H1 (cell line): ENCODE measurements around the gene ATP1A1. TPM values are rescaled to one million over a fixed set of nuclear protein-coding genes. Genes with fewer than 3 reads are reported as not detected.

Source experiments
- CTCF ChIA-PET: fragments of 300-600 bp; sonication (Branson Sonifier 250); formaldehyde crosslinking; loops from one replicate; lab custom pipeline; 2021; ENCODE audit not compliant: partially characterized antibody; lab: Charles Lee
- POLR2A ChIA-PET: fragments of 300-600 bp; sonication (Branson Sonifier 250); formaldehyde crosslinking; loops from one replicate; lab custom pipeline; 2021; ENCODE audit warnings: inconsistent platforms; ENCODE audit not compliant: partially characterized antibody; lab: Charles Lee
- DNase-seq, 2 experiments: peaks; one replicate each; pipeline versions ENCODE4 v3.0.0 to v3.0.0-alpha.2; 2010 to 2022; ENCODE audit warnings: low spot score in 2 of 2, low read depth in 1 of 2, mixed read lengths in 1 of 2
- FAIRE-seq: peaks from 2 replicates; lab custom pipeline; 2011; peaks lifted over from hg19 to GRCh38; lab: Jason Lieb, UNC
- H2AFZ ChIP-seq: 2 replicates; pipeline ENCODE4 v1.8.1; 2012; ENCODE audit warnings: low read length, inconsistent platforms
- H2AK5ac ChIP-seq: 2 replicates; pipeline ENCODE4 v1.6.1; 2013; ENCODE audit warnings: low read depth, low read length
- H2BK120ac ChIP-seq: replicated peaks from 2 replicates; pipeline ENCODE3; 2013; ENCODE audit warnings: low read depth, low read length, inconsistent platforms
- H2BK12ac ChIP-seq: 2 replicates; pipeline ENCODE4 v1.6.1; 2013; ENCODE audit warnings: low read depth, low read length
- H2BK15ac ChIP-seq: 2 replicates; pipeline ENCODE4 v1.6.1; 2013; ENCODE audit warnings: low read length
- H2BK20ac ChIP-seq: 2 replicates; pipeline ENCODE4 v1.6.1; 2013; ENCODE audit warnings: low read length
- H2BK5ac ChIP-seq: 2 replicates; pipeline ENCODE4 v1.6.1; 2013; ENCODE audit warnings: low read depth, low read length
- H3K14ac ChIP-seq: 2 replicates; pipeline ENCODE4 v1.6.1; 2013; ENCODE audit warnings: inconsistent platforms; ENCODE audit not compliant: insufficient read length
- H3K18ac ChIP-seq: 2 replicates; pipeline ENCODE4 v1.6.1; 2013; ENCODE audit warnings: low read length; ENCODE audit errors: extremely low read depth
- H3K23ac ChIP-seq: 2 replicates; pipeline ENCODE4 v1.6.1; 2013; ENCODE audit warnings: inconsistent platforms; ENCODE audit not compliant: insufficient read length
- H3K23me2 ChIP-seq: 2 replicates; pipeline ENCODE4 v1.6.1; 2013; ENCODE audit warnings: low read depth, low read length
- H3K27ac ChIP-seq: 2 replicates; pipeline ENCODE4 v1.6.1; 2011; ENCODE audit warnings: low read depth, low read length, inconsistent platforms
- H3K27me3 ChIP-seq, 4 experiments: replicated peaks in 1 of 4; 1 replicate in 1 of 4; 2 replicates in 3 of 4; pipeline versions ENCODE4 v1.6.1 to v1.8.1; 2011 to 2013; ENCODE audit warnings: low read length in 3 of 4, mild to moderate bottlenecking in 3 of 4, inconsistent platforms in 2 of 4, mixed read lengths in 2 of 4, moderate library complexity in 1 of 4; ENCODE audit not compliant: control insufficient read depth in 3 of 4, insufficient read depth in 3 of 4; ENCODE audit errors: extremely low read depth in 1 of 4
- H3K36me3 ChIP-seq, 4 experiments: 2 replicates each; pipeline versions ENCODE4 v1.6.1 to v1.8.1; 2011 to 2013; ENCODE audit warnings: mild to moderate bottlenecking in 4 of 4, low read length in 3 of 4, moderate library complexity in 2 of 4, control low read depth in 1 of 4, inconsistent platforms in 1 of 4; ENCODE audit not compliant: insufficient read depth in 4 of 4, control insufficient read depth in 2 of 4
- H3K4ac ChIP-seq: replicated peaks from 2 replicates; pipeline ENCODE3; 2013; ENCODE audit warnings: low read length, low read depth, mixed read lengths, inconsistent platforms; ENCODE audit not compliant: insufficient read length
- H3K4me1 ChIP-seq, 4 experiments: replicated peaks in 1 of 4; 1 replicate in 1 of 4; 2 replicates in 3 of 4; pipeline versions ENCODE4 v1.6.1 to v1.8.1; 2011 to 2013; ENCODE audit warnings: low read length in 3 of 4, inconsistent platforms in 2 of 4, mixed read lengths in 1 of 4; ENCODE audit not compliant: insufficient read depth in 4 of 4, control insufficient read depth in 3 of 4
- H3K4me2 ChIP-seq, 2 experiments: 2 replicates each; pipeline versions ENCODE4 v1.6.1 to v1.8.1; 2011 to 2013; ENCODE audit warnings: low read depth in 2 of 2, low read length in 2 of 2, control low read depth in 1 of 2, inconsistent platforms in 1 of 2, mild to moderate bottlenecking in 1 of 2; ENCODE audit not compliant: insufficient read depth in 1 of 2
- H3K4me3 ChIP-seq, 4 experiments: fragments of 200-600, 300-600 bp in 1 of 4; sonication (generic), shearing (Covaris generic), sonication (Bioruptor Twin) in 1 of 4; 2 replicates each; pipeline versions ENCODE4 v1.5.1 to v1.8.1; 2011 to 2016; ENCODE audit warnings: low read length in 4 of 4, low read depth in 3 of 4, control low read depth in 2 of 4, inconsistent platforms in 2 of 4, mild to moderate bottlenecking in 2 of 4, mixed read lengths in 1 of 4, moderate library complexity in 1 of 4; ENCODE audit not compliant: insufficient read depth in 2 of 4; ENCODE audit errors: extremely low read depth in 1 of 4
- H3K56ac ChIP-seq: replicated peaks from 2 replicates; pipeline ENCODE3; 2013; ENCODE audit warnings: low read depth, mild to moderate bottlenecking, mixed read lengths, low read length, inconsistent platforms; ENCODE audit not compliant: insufficient read length
- H3K79me1 ChIP-seq: 2 replicates; pipeline ENCODE4 v1.6.1; 2013; ENCODE audit warnings: low read depth, low read length, control low read depth
- H3K79me2 ChIP-seq, 2 experiments: 2 replicates each; pipeline versions ENCODE4 v1.6.1 to v1.8.1; 2012 to 2013; ENCODE audit warnings: low read length in 2 of 2, mild to moderate bottlenecking in 2 of 2, inconsistent platforms in 1 of 2; ENCODE audit not compliant: insufficient read depth in 2 of 2, control insufficient read depth in 1 of 2
- H3K9ac ChIP-seq, 4 experiments: replicated peaks in 1 of 4; 1 replicate in 1 of 4; 2 replicates in 3 of 4; pipeline versions ENCODE4 v1.6.1 to v1.8.1; 2011 to 2013; ENCODE audit warnings: low read depth in 3 of 4, low read length in 3 of 4, control low read depth in 2 of 4, mild to moderate bottlenecking in 2 of 4, moderate library complexity in 2 of 4, inconsistent platforms in 1 of 4; ENCODE audit errors: extremely low read depth in 1 of 4
- H3K9me3 ChIP-seq, 2 experiments: 2 replicates each; pipeline versions ENCODE4 v1.6.1 to v1.8.1; 2012 to 2013; ENCODE audit warnings: mild to moderate bottlenecking in 2 of 2, moderate library complexity in 2 of 2, control low read depth in 1 of 2, inconsistent platforms in 1 of 2, low read depth in 1 of 2, low read length in 1 of 2, mixed read lengths in 1 of 2; ENCODE audit not compliant: insufficient read depth in 2 of 2
- H4K20me1 ChIP-seq, 2 experiments: replicated peaks in 1 of 2; 2 replicates each; pipeline versions ENCODE3 to v1.8.1; 2011 to 2013; ENCODE audit warnings: inconsistent platforms in 2 of 2, low read length in 2 of 2, mild to moderate bottlenecking in 1 of 2; ENCODE audit not compliant: insufficient read depth in 2 of 2, control insufficient read depth in 1 of 2
- H4K5ac ChIP-seq: 2 replicates; pipeline ENCODE4 v1.6.1; 2013; ENCODE audit warnings: low read length, low read depth, mixed read lengths, inconsistent platforms; ENCODE audit not compliant: insufficient read length
- H4K8ac ChIP-seq: 2 replicates; pipeline ENCODE4 v1.8.0; 2013; ENCODE audit warnings: mild to moderate bottlenecking, moderate library complexity, low read length, inconsistent platforms; ENCODE audit not compliant: insufficient read depth; ENCODE audit errors: extremely low read depth
- H4K91ac ChIP-seq: replicated peaks from 2 replicates; pipeline ENCODE3; 2013; ENCODE audit warnings: low read length, mixed read lengths, inconsistent platforms; ENCODE audit not compliant: insufficient read length
- EP300 ChIP-seq, 2 experiments: IDR thresholded peaks; 1 replicate in 1 of 2; 2 replicates in 1 of 2; pipeline ENCODE4 v1.6.1; 2011 to 2012; ENCODE audit warnings: low read depth in 2 of 2, low read length in 2 of 2, mild to moderate bottlenecking in 2 of 2, borderline replicate concordance in 1 of 2, inconsistent platforms in 1 of 2, moderate library complexity in 1 of 2
- MAX ChIP-seq: IDR thresholded peaks from 2 replicates; pipeline ENCODE4 v1.6.1; 2012; ENCODE audit warnings: inconsistent platforms
- NANOG ChIP-seq: IDR thresholded peaks from 2 replicates; pipeline ENCODE4 v1.6.1; 2011; ENCODE audit warnings: low read length, low read depth, mild to moderate bottlenecking, inconsistent platforms; ENCODE audit not compliant: insufficient read depth, poor library complexity, severe bottlenecking
- RXRA ChIP-seq: IDR thresholded peaks from 2 replicates; pipeline ENCODE4 v1.6.1; 2011; ENCODE audit warnings: low read depth, mild to moderate bottlenecking, low read length, moderate library complexity; ENCODE audit not compliant: insufficient read depth
- SIRT6 ChIP-seq: IDR thresholded peaks from one replicate; pipeline ENCODE4 v1.7.1; 2012; ENCODE audit warnings: low read length, inconsistent platforms
- SRF ChIP-seq: IDR thresholded peaks from 2 replicates; pipeline ENCODE4 v1.6.1; 2011; ENCODE audit warnings: mild to moderate bottlenecking, low read depth, low read length, moderate library complexity
- WGBS, 2 experiments: shearing (Covaris generic) in 1 of 2; methylation state at CpG; one replicate each; pipeline versions ENCODE4 v1.1.6 to v1.1.7; 2013 to 2015; ENCODE audit warnings: low lambda C conversion rate in 2 of 2, mixed read lengths in 2 of 2, inconsistent platforms in 1 of 2, low coverage in 1 of 2, missing lambda C conversion rate in 1 of 2; ENCODE audit not compliant: insufficient replicate concordance in 2 of 2, insufficient coverage in 1 of 2, insufficient read length in 1 of 2; ENCODE audit errors: extremely low coverage in 1 of 2, missing lambda C conversion rate in 1 of 2; 5-methylcytosine and 5-hydroxymethylcytosine counted together
- polyA plus RNA-seq, 7 experiments: library from polyadenylated mRNA; depleted of rRNA in 3 of 7; stranded (reverse) in 5 of 7; unstranded in 2 of 7; fragments of >200 nt in 5 of 7; fragments of 200-250 nt in 2 of 7; gene quantifications; 1 replicate in 5 of 7; 2 replicates in 1 of 7; 4 replicates in 1 of 7; pipeline versions ENCODE4 v1.2.1 to v1.2.3, GENCODE V29; 2011 to 2013; ENCODE audit warnings: missing spikeins in 2 of 7, mixed read lengths in 2 of 7
- total RNA-seq: library from RNA; stranded (reverse); fragmentation: NEBNext Ultra II Directional; extraction: Animal tissue kit (Norgen Biotek cat#: 25700); gene quantifications from 2 replicates; pipeline ENCODE4 v1.2.1, GENCODE V29; 2021

Gene ATP1A1
- total and polyA plus RNA-seq, 2 of the 8 experiments (the other 6 are each of a cell fraction or from before 2014, with no cell fraction given), result 222 to 325 TPM

- no peak overlapping the region for H2AK5ac ChIP-seq
- H2BK20ac ChIP-seq, result no peak overlapping the region
- no peak overlapping the region for H3K56ac ChIP-seq
- H2AFZ ChIP-seq, result no peak overlapping the region
- H3K4me1 ChIP-seq, result no peaks in the 10 kb centered on the region
- H3K9ac ChIP-seq, result no peak overlapping the region
- no peak overlapping the region for H3K18ac ChIP-seq
- H2BK120ac ChIP-seq, result no peak overlapping the region
- no peak overlapping the region for H3K4me3 ChIP-seq
- H4K20me1 ChIP-seq, result peaks cover 0 to 1% of the 10 kb centered on the region in 2 experiments
- no peak overlapping the region for H3K4ac ChIP-seq
- H3K79me1 ChIP-seq, result no peaks in the 10 kb centered on the region
- H4K8ac ChIP-seq, result no peak overlapping the region
- WGBS, 2 experiments, result 94% methylated on average over 5 of the region's 5 CpGs; no CpG with 5 or more reads in 1 of the 2 experiments
- CTCF ChIA-PET, result interaction anchor here (0.6 to 4.8 kb wide), 6 partner anchors 9 to 251 kb away, joined by 3 to 19 read pairs (median 5); no protein-coding TSS in a partner anchor
- peaks cover 0 to 1% (median 0%) of the 10 kb centered on the region in 4 experiments; a peak in 1 of 7 replicates for H3K27me3 ChIP-seq
- no peak overlapping the region for H2BK15ac ChIP-seq
- H3K23me2 ChIP-seq, result no peaks in the 10 kb centered on the region
- POLR2A ChIA-PET, result interaction anchor here (0.7 kb wide), 1 partner anchor 14 kb away, joined by 3 read pairs; no protein-coding TSS in a partner anchor
- TF ChIP-seq SRF, result no peak
- TF ChIP-seq EP300 (IDR thresholded peaks at IDR 0.05; ENCODE audit: borderline replicate concordance in 1 of 2, low read depth in 2 of 2, low read length in 2 of 2), result no peak
- no peak for TF ChIP-seq SIRT6
- TF ChIP-seq MAX, result no peak
- no peak for TF ChIP-seq RXRA
- TF ChIP-seq NANOG, result no peak
- no peak for FAIRE-seq
- no peak overlapping the region for H3K23ac ChIP-seq
- H3K14ac ChIP-seq, result no peak overlapping the region
- H3K36me3 ChIP-seq, result peaks cover 61 to 94% (median 88%) of the 10 kb centered on the region in 4 experiments
- no peak overlapping the region for H3K27ac ChIP-seq
- no peak overlapping the region for H3K4me2 ChIP-seq
- H3K9me3 ChIP-seq, result no peaks in the 10 kb centered on the region
- no peak overlapping the region for H4K91ac ChIP-seq
- no peak for DNase-seq
- no peak overlapping the region for H2BK12ac ChIP-seq
- no peak overlapping the region for H2BK5ac ChIP-seq
- no peaks in the 10 kb centered on the region; a peak in 2 of 4 replicates for H3K79me2 ChIP-seq
- no peak overlapping the region for H4K5ac ChIP-seq
Observed at GRCh38 chr1:116390195-116390594, 17.2 kb downstream of the ATP1A1 start.
